Measurements from ENCODE around the gene MPRIP.

The MPRIP gene

GRCh38 chr17:17108451-17109049 is 66.3 kb downstream of the MPRIP start:
- Histone ChIP-seq H3K4me3 (ENCODE audit: low read depth, low read length) (no peak overlapping the region), H3K27me3 (ENCODE audit: insufficient read depth, low read depth, severe bottlenecking) (no peaks in the 10 kb centered on the region), H3K36me3 (peaks cover 16% of the 10 kb centered on the region), H3K27ac (no peak overlapping the region), H3K9me3 (ENCODE audit: severe bottlenecking) (no peaks in the 10 kb centered on the region)
- TF ChIP-seq, protein P1, sequence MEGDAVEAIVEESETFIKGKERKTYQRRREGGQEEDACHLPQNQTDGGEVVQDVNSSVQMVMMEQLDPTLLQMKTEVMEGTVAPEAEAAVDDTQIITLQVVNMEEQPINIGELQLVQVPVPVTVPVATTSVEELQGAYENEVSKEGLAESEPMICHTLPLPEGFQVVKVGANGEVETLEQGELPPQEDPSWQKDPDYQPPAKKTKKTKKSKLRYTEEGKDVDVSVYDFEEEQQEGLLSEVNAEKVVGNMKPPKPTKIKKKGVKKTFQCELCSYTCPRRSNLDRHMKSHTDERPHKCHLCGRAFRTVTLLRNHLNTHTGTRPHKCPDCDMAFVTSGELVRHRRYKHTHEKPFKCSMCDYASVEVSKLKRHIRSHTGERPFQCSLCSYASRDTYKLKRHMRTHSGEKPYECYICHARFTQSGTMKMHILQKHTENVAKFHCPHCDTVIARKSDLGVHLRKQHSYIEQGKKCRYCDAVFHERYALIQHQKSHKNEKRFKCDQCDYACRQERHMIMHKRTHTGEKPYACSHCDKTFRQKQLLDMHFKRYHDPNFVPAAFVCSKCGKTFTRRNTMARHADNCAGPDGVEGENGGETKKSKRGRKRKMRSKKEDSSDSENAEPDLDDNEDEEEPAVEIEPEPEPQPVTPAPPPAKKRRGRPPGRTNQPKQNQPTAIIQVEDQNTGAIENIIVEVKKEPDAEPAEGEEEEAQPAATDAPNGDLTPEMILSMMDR (IDR thresholded peaks at IDR 0.05; ENCODE audit: low read depth, low read length) = no peak
- no peak for DNase-seq

DNA sequence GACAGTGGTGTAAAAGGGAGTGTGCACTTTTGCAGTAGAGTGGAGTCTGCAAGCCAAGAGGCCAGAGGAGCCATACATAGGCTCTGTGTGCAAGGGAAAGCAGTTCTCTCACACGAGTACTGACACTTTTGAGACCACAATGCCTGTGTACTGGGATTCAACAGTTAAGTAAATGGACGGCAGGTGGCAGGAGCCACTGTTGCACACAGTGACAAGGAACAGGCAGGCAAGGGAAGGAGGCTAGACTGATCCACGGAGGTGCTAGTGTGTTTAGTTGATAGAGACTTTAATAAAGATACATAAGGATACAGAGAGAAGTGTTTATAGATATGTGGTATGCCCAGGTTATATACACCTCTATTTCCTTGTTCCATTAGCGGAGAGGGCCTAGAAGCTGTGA is 67.0 kb downstream of the MPRIP start:
- peaks cover 9% of the 10 kb centered on the region for H3K36me3 ChIP-seq

DNA sequence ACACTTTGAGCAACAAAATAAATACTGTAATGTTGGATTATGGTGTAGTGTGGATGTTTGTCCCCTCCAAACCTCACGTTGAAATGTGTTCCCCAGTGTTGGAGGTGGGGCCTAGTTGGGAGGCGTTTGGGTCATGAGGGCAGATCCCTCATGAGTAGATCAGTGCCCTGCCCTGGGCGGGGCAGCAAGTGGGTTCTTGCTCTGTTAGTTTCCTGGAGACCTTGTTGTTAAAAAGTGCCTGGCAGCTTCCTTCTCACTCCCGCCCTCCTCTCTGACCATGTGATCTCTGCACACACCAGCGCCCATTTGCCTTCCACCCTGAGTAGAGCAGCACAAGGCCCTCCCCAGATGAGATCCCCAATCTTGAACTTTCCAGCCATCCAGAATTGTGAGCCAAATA is 67.7 kb downstream of the MPRIP start:
- Histone ChIP-seq H3K36me3 (peaks cover 6% of the 10 kb centered on the region), H3K9me3 (ENCODE audit: severe bottlenecking) (no peaks in the 10 kb centered on the region), H3K4me3 (ENCODE audit: low read depth, low read length) (no peak overlapping the region), H3K27ac (no peak overlapping the region), H3K27me3 (ENCODE audit: insufficient read depth, low read depth, severe bottlenecking) (no peaks in the 10 kb centered on the region)
- DNase-seq = no peak
- TF ChIP-seq, protein P1 (IDR thresholded peaks at IDR 0.05; ENCODE audit: low read depth, low read length) = no peak

More for the DNA sequence above, 67.0 kb downstream of the MPRIP start:
- Histone ChIP-seq H3K27me3 (ENCODE audit: insufficient read depth, low read depth, severe bottlenecking) (no peaks in the 10 kb centered on the region), H3K9me3 (ENCODE audit: severe bottlenecking) (no peaks in the 10 kb centered on the region), H3K27ac (no peak overlapping the region), H3K4me3 (ENCODE audit: low read depth, low read length) (no peak overlapping the region)
- DNase-seq = no peak
- TF ChIP-seq, protein P1 (IDR thresholded peaks at IDR 0.05; ENCODE audit: low read depth, low read length) = no peak

GRCh38 chr17:17110520-17110919 is 68.3 kb downstream of the MPRIP start:
- Histone ChIP-seq H3K27ac (no peak overlapping the region), H3K27me3 (ENCODE audit: insufficient read depth, low read depth, severe bottlenecking) (no peaks in the 10 kb centered on the region)
- DNase-seq = no peak

DNA sequence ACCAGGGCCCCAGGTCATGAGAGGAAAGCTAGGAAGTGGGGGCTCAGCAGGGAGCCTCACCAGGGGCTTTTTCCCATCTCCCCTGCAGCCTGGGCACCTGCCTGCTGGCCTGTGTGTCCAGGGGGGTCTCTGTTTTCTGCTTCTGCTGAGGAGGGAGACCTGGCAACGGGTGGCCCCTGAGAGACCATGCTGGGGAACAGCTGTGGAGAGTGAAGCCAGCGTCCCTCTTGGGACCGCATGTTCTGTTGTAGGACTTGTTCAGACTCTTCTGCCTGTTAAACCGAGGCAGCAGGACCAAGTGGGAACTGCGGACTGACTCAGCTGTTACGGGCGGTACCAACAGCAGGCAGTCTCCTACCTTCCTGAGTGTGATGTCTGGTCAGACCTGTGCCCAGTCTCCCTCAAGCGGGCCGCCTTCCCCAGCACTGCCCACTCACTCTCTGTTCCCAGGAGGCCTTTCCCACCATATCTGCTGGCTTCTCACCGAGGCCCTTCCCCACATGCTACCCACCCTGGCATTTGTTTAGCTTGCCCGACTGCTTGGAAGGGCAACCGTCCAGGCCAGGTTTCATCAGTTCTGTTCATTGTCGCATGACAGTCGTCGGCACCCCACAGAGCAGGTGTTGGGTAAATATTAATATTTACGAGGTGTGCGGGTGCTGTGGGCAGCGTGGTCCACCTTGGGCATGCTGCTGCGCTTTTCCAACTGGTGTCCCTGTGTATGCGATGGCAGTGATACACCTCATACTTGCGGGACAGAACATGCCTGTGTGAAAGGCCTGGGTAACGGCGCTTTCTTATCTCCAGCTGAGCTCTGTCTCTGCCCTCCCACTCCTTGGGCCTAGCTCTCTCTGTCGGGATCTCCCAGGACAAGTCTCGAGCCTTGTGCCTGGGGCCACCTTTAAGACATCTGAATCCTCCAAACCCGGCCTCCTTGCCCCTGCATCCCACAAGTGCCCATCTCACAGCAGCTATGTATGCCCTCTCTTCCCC is 69.4 kb downstream of the MPRIP start:
- TF ChIP-seq, protein P1 (IDR thresholded peaks at IDR 0.05; ENCODE audit: low read depth, low read length) = no peak

More at GRCh38 chr17:17110520-17110919, 68.3 kb downstream of the MPRIP start:
- Histone ChIP-seq H3K4me3 (ENCODE audit: low read depth, low read length) (no peak overlapping the region), H3K9me3 (ENCODE audit: severe bottlenecking) (no peaks in the 10 kb centered on the region), H3K36me3 (peaks cover 6% of the 10 kb centered on the region)
- TF ChIP-seq, protein P1 (IDR thresholded peaks at IDR 0.05; ENCODE audit: low read depth, low read length) = no peak

More for the DNA sequence above, 69.4 kb downstream of the MPRIP start:
- no peak overlapping the region for H3K4me3 ChIP-seq (ENCODE audit: low read depth, low read length)
- H3K36me3 ChIP-seq = peaks cover 3% of the 10 kb centered on the region
- no peak for DNase-seq
- H3K27ac ChIP-seq = no peak overlapping the region
- no peaks in the 10 kb centered on the region for H3K9me3 ChIP-seq (ENCODE audit: severe bottlenecking)
- no peaks in the 10 kb centered on the region for H3K27me3 ChIP-seq (ENCODE audit: insufficient read depth, low read depth, severe bottlenecking)
